Renal cortical epithelial cell (primary cell): ENCODE measurements around the gene PNLDC1. TPM values are rescaled to one million over a fixed set of nuclear protein-coding genes. Genes with fewer than 3 reads are reported as not detected.
A peak's percentile ranks its signal among the peaks of the same experiment; 100 is the strongest.

Experiments used
- DNase-seq: peaks from one replicate; pipeline ENCODE4 v3.0.0-alpha.2; 2011; ENCODE audit warnings: low read depth
- total RNA-seq: library from RNA; depleted of rRNA; stranded (reverse); fragments of >200 nt; gene quantifications from 2 replicates; pipeline ENCODE4 v1.2.3, GENCODE V29; 2014

The PNLDC1 gene
- total RNA-seq: not detected in 2 replicates

GRCh38 chr6:159800141-159800865, at the start of gene PNLDC1:
Gene PNLDC1 (plus strand): TSS chr6:159800276. CDS start chr6:159800308, 32 bp downstream.
- no peak for DNase-seq

GRCh38 chr6:159751448-159751847, 48.6 kb upstream of the PNLDC1 start:
- no peak for DNase-seq

GRCh38 chr6:159753081-159753872, 46.8 kb upstream of the PNLDC1 start:
- DNase-seq: no peak

- DNase-seq: no peak
Observed at GRCh38 chr6:159754401-159754800, 45.7 kb upstream of the PNLDC1 start.

- DNase-seq: no peak
Observed at GRCh38 chr6:159754959-159755914, 44.8 kb upstream of the PNLDC1 start.

- no peak for DNase-seq
Observed at GRCh38 chr6:159756508-159756907, 43.6 kb upstream of the PNLDC1 start.

- peak; percentile 75 for DNase-seq
Observed at GRCh38 chr6:159758031-159759001, 41.8 kb upstream of the PNLDC1 start.

- DNase-seq: no peak
Observed at GRCh38 chr6:159759645-159760044, 40.4 kb upstream of the PNLDC1 start.

GRCh38 chr6:159760602-159761057, 39.4 kb upstream of the PNLDC1 start:
- DNase-seq: peak; percentile 87

GRCh38 chr6:159761129-159761872, 38.8 kb upstream of the PNLDC1 start:
- no peak for DNase-seq

- peak; percentile 87 for DNase-seq
Observed at GRCh38 chr6:159761873-159762680, 38.0 kb upstream of the PNLDC1 start, which contains the start of gene ACAT2. Gene ACAT2 (plus strand): TSS chr6:159762045. CDS start chr6:159762088, 43 bp downstream.

- DNase-seq: no peak
Observed at GRCh38 chr6:159762681-159763293, 37.3 kb upstream of the PNLDC1 start.

- DNase-seq: no peak
Observed at GRCh38 chr6:159766906-159767305, 33.2 kb upstream of the PNLDC1 start.

- DNase-seq: no peak
Observed at GRCh38 chr6:159769470-159769869, 30.6 kb upstream of the PNLDC1 start.

- DNase-seq: no peak
Observed at GRCh38 chr6:159772196-159772595, 27.9 kb upstream of the PNLDC1 start.

GRCh38 chr6:159777240-159777904, 22.7 kb upstream of the PNLDC1 start:
- DNase-seq: no peak

- no peak for DNase-seq
Observed at GRCh38 chr6:159778131-159778530, 21.9 kb upstream of the PNLDC1 start.

GRCh38 chr6:159778542-159779103, 21.5 kb upstream of the PNLDC1 start:
- DNase-seq: no peak
